Naive thymus-derived CD4-positive, alpha-beta T cell (primary cell): ENCODE measurements around the gene NRL. TPM values are rescaled to one million over a fixed set of nuclear protein-coding genes. Genes with fewer than 3 reads are reported as not detected.
A peak's percentile ranks its signal among the peaks of the same experiment; 100 is the strongest.

Experiments
- ATAC-seq: fragments of 150-1000 bp; cut with Tn5 transposase; 2 replicates; pipeline ENCODE4 v1.10.0; 2021; ENCODE audit warnings: mild to moderate bottlenecking, moderate library complexity
- CTCF ChIA-PET: fragments of 350-600 bp; sonication (Branson Sonifier 250); formaldehyde crosslinking; loops from one replicate; lab custom pipeline; 2021; ENCODE audit warnings: antibody characterized with exemption; lab: Charles Lee
- POLR2A ChIA-PET: fragments of 350-600 bp; sonication (Branson Sonifier 250); formaldehyde crosslinking; loops from one replicate; lab custom pipeline; 2021; ENCODE audit warnings: antibody characterized with exemption, inconsistent platforms; lab: Charles Lee
- DNase-seq, 9 donors: peaks; one replicate each; pipeline versions ENCODE4 v3.0.0 to v3.0.0-alpha.2; 2020 to 2022; ENCODE audit warnings: mixed read lengths in 1 of 9
- H3K27ac ChIP-seq: one replicate; pipeline ENCODE4 v1.7.0; 2013; ENCODE audit warnings: mild to moderate bottlenecking, low read depth, low read length, moderate library complexity
- H3K27me3 ChIP-seq, 2 donors: one replicate each; pipeline ENCODE4 v1.7.0; 2013; ENCODE audit warnings: low read length in 2 of 2, mild to moderate bottlenecking in 2 of 2, moderate library complexity in 2 of 2; ENCODE audit not compliant: control insufficient read depth in 2 of 2, insufficient read depth in 2 of 2
- H3K36me3 ChIP-seq, 3 experiments: 1 replicate in 2 of 3; 2 replicates in 1 of 3; pipeline ENCODE4 v1.7.0; 2013; ENCODE audit warnings: low read length in 3 of 3, mild to moderate bottlenecking in 3 of 3, moderate library complexity in 1 of 3; ENCODE audit not compliant: insufficient read depth in 3 of 3, control insufficient read depth in 2 of 3
- H3K4me1 ChIP-seq, 2 donors: one replicate each; pipeline ENCODE4 v1.7.0; 2013; ENCODE audit warnings: low read length in 2 of 2, mild to moderate bottlenecking in 2 of 2, moderate library complexity in 1 of 2; ENCODE audit not compliant: control insufficient read depth in 2 of 2, insufficient read depth in 2 of 2
- H3K4me3 ChIP-seq: 2 replicates; pipeline ENCODE4 v1.7.0; 2013; ENCODE audit warnings: mild to moderate bottlenecking, low read length
- H3K9me3 ChIP-seq, 3 experiments: 1 replicate in 2 of 3; 2 replicates in 1 of 3; pipeline ENCODE4 v1.7.0; 2013; ENCODE audit warnings: low read length in 3 of 3; ENCODE audit not compliant: control insufficient read depth in 2 of 3
- H3K27ac Mint-ChIP-seq, 9 donors: one replicate each; pipeline ENCODE4 v1.8.0; 2020 to 2022; ENCODE audit warnings: mixed read lengths in 9 of 9, mild to moderate bottlenecking in 8 of 9, moderate library complexity in 5 of 9, inconsistent platforms in 2 of 9
- H3K27me3 Mint-ChIP-seq, 5 donors: one replicate each; pipeline ENCODE4 v1.8.0; 2021 to 2022; ENCODE audit warnings: mixed read lengths in 5 of 5, mild to moderate bottlenecking in 1 of 5
- H3K36me3 Mint-ChIP-seq, 5 donors: one replicate each; pipeline ENCODE4 v1.8.0; 2020 to 2022; ENCODE audit warnings: mixed read lengths in 5 of 5, mild to moderate bottlenecking in 3 of 5, inconsistent platforms in 1 of 5
- H3K4me1 Mint-ChIP-seq, 7 donors: one replicate each; pipeline ENCODE4 v1.8.0; 2020 to 2022; ENCODE audit warnings: mixed read lengths in 7 of 7, mild to moderate bottlenecking in 3 of 7, inconsistent platforms in 1 of 7
- H3K4me3 Mint-ChIP-seq, 10 donors: one replicate each; pipeline ENCODE4 v1.8.0; 2020 to 2022; ENCODE audit warnings: mild to moderate bottlenecking in 10 of 10, mixed read lengths in 10 of 10, moderate library complexity in 6 of 10, inconsistent platforms in 2 of 10
- H3K9me3 Mint-ChIP-seq, 11 donors: one replicate each; pipeline ENCODE4 v1.8.0; 2020 to 2022; ENCODE audit warnings: mixed read lengths in 11 of 11, mild to moderate bottlenecking in 4 of 11, inconsistent platforms in 1 of 11, moderate library complexity in 1 of 11
- intact Hi-C, 2 donors: fragments of 100-400 bp; cut with micrococcal nuclease; formaldehyde crosslinking; loops; one replicate each; pipeline ENCODE4 v1.15.1; 2023
- polyA plus RNA-seq, 2 donors: library from polyadenylated mRNA; unstranded; fragments of 300-500 nt; fragmentation: Illumina TruSeq; gene quantifications; one replicate each; pipeline ENCODE4 v1.2.3, GENCODE V29; 2021
- total RNA-seq, 6 experiments: library from RNA in 5 of 6; stranded (reverse) in 5 of 6; gene quantifications; 1 replicate in 5 of 6; 2 replicates in 1 of 6; pipeline ENCODE4 v1.2.3 and lab custom pipeline; 2021 to 2026

NRL gene
- total and polyA plus RNA-seq, 7 experiments from 2014 or later: 2.1 to 4.5 (median 3.7) TPM

- Histone ChIP-seq H3K4me3 (no peak overlapping the region), H3K4me1 (no peaks in the 10 kb centered on the region), H3K27me3 (no peaks in the 10 kb centered on the region), H3K27ac (no peak overlapping the region), H3K9me3 (no peaks in the 10 kb centered on the region), H3K36me3 (peaks cover 21 to 68% (median 34%) of the 10 kb centered on the region in 3 experiments)
- Mint-ChIP-seq H3K36me3 (peaks cover 9 to 42% (median 30%) of the 10 kb centered on the region in 5 donors), H3K4me3 (no peak overlapping the region), H3K27ac (peak overlapping the region in 2 of 9 donors; percentile 51 to 56), H3K4me1 (peaks cover 2 to 19% (median 16%) of the 10 kb centered on the region in 7 donors), H3K9me3 (peaks cover 0 to 3% (median 0%) of the 10 kb centered on the region in 11 donors), H3K27me3 (no peaks in the 10 kb centered on the region)
- ChIA-PET POLR2A (interaction anchor here (15.5 kb wide), 1 partner anchor 14 kb away, joined by 298 read pairs; the partner anchor contains the start of genes EMC9, FITM1 and PSME1), CTCF (interaction anchor here (0.6 kb wide), 1 partner anchor 81 kb away, joined by 4 read pairs; no protein-coding TSS in a partner anchor)
- ATAC-seq (no peak), DNase-seq (no peak)
- intact Hi-C loops: no loop called here
Observed at GRCh38 chr14:24122416-24122815, 7.7 kb upstream of the NRL start.

DNA sequence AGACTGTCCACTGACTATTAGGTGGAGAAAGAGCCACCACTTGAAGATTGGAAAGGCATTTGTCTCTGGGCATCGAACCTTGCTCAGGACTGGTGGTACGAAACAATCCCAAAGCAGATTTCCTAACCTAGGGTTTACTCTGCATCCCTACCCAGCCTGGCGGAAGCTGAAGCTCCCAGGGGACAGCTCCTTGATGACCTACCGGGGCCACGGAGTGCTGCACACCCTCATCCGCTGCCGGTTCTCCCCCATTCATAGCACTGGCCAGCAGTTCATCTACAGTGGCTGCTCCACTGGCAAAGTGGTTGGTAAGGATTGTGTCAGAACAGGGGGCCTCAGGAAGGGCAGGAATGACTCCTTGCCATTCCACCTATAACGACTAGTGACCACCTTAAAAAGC is 6.5 kb upstream of the NRL start:
- POLR2A ChIA-PET: interaction anchor here (1.0 to 15.5 kb wide), 2 partner anchors 12 to 15 kb away, joined by 3 to 298 read pairs; partner anchors contain the start of genes EMC9, FITM1 and PSME1
- DNase-seq (no peak), ATAC-seq (no peak)
- Histone ChIP-seq H3K27ac (no peak overlapping the region), H3K27me3 (no peaks in the 10 kb centered on the region), H3K9me3 (no peaks in the 10 kb centered on the region), H3K36me3 (peaks cover 21 to 76% (median 42%) of the 10 kb centered on the region in 3 experiments), H3K4me3 (no peak overlapping the region), H3K4me1 (peaks cover 7 to 11% of the 10 kb centered on the region in 2 donors)
- CTCF ChIA-PET: no interaction called here
- intact Hi-C loops: no loop called here
- Mint-ChIP-seq H3K27me3 (no peaks in the 10 kb centered on the region), H3K9me3 (peaks cover 0 to 3% (median 0%) of the 10 kb centered on the region in 11 donors), H3K4me1 (peaks cover 9 to 31% (median 24%) of the 10 kb centered on the region in 7 donors), H3K36me3 (peaks cover 9 to 49% (median 33%) of the 10 kb centered on the region in 5 donors), H3K4me3 (no peak overlapping the region), H3K27ac (peak overlapping the region in 3 of 9 donors; percentile 41 to 70 (median 61))

GRCh38 chr14:24119691-24120090 is 4.9 kb upstream of the NRL start:
- Histone ChIP-seq H3K27me3 (no peaks in the 10 kb centered on the region), H3K27ac (peak overlapping the region; percentile 19), H3K9me3 (no peaks in the 10 kb centered on the region), H3K4me3 (no peak overlapping the region), H3K4me1 (peaks cover 14 to 18% of the 10 kb centered on the region in 2 donors), H3K36me3 (peaks cover 21 to 76% (median 42%) of the 10 kb centered on the region in 3 experiments)
- intact Hi-C loops: loop anchor here (10.0 kb wide), 4 partner anchors 555 to 1025 kb away; partner anchors contain the start of genes ACIN1 (in 2 of the 2), C14orf119 (in 2 of the 2), BCL2L2 (in 1 of the 2) and PPP1R3E (in 1 of the 2)
- peaks cover 0 to 3% (median 0%) of the 10 kb centered on the region in 5 donors for H3K27me3 Mint-ChIP-seq
- no peak for ATAC-seq
- peaks cover 9 to 57% (median 37%) of the 10 kb centered on the region in 5 donors for H3K36me3 Mint-ChIP-seq
- POLR2A ChIA-PET: interaction anchor here (0.6 to 15.5 kb wide), 2 partner anchors 16 to 83 kb away, joined by 3 to 298 read pairs; partner anchors contain the start of genes EMC9, FITM1 and PSME1
- H3K4me1 Mint-ChIP-seq: peaks cover 18 to 44% (median 37%) of the 10 kb centered on the region in 7 donors
- peak overlapping the region in 2 of 9 donors; percentile 21 to 25 for H3K27ac Mint-ChIP-seq
- H3K4me3 Mint-ChIP-seq: no peak overlapping the region
- CTCF ChIA-PET: interaction anchor here (0.8 to 1.3 kb wide), 2 partner anchors 13 to 31 kb away, joined by 3 read pairs; no protein-coding TSS in a partner anchor
- peaks cover 0 to 4% (median 0%) of the 10 kb centered on the region in 11 donors for H3K9me3 Mint-ChIP-seq
- DNase-seq: no peak

GRCh38 chr14:24117179-24117578 is 2.4 kb upstream of the NRL start:
- CTCF ChIA-PET: interaction anchor here (1.8 to 2.2 kb wide), 2 partner anchors 9 to 190 kb away, joined by 5 read pairs; partner anchors contain the start of gene CIDEB
- no peaks in the 10 kb centered on the region for H3K27me3 ChIP-seq
- peaks cover 18 to 44% (median 37%) of the 10 kb centered on the region in 7 donors for H3K4me1 Mint-ChIP-seq
- peak overlapping the region in 5 of 10 donors; percentile 1 to 100 (median 94) for H3K4me3 Mint-ChIP-seq
- H3K36me3 ChIP-seq: peaks cover 9 to 58% (median 42%) of the 10 kb centered on the region in 3 experiments
- no peak for DNase-seq
- no peak overlapping the region for H3K4me3 ChIP-seq
- H3K9me3 ChIP-seq: no peaks in the 10 kb centered on the region
- peaks cover 9 to 45% (median 32%) of the 10 kb centered on the region in 5 donors for H3K36me3 Mint-ChIP-seq
- intact Hi-C loops: loop anchor here (10.0 kb wide), 4 partner anchors 558 to 1022 kb away; partner anchors contain the start of genes ACIN1 (in 2 of the 2), C14orf119 (in 2 of the 2), BCL2L2 (in 1 of the 2) and PPP1R3E (in 1 of the 2)
- peaks cover 0 to 8% (median 0%) of the 10 kb centered on the region in 11 donors for H3K9me3 Mint-ChIP-seq
- H3K27ac ChIP-seq: no peak overlapping the region
- H3K4me1 ChIP-seq: peaks cover 18 to 20% of the 10 kb centered on the region in 2 donors
- ATAC-seq: no peak
- peak overlapping the region in 2 of 9 donors; percentile 41 to 59 for H3K27ac Mint-ChIP-seq
- peaks cover 0 to 3% (median 0%) of the 10 kb centered on the region in 5 donors for H3K27me3 Mint-ChIP-seq
- POLR2A ChIA-PET: interaction anchor here (1.2 to 15.5 kb wide), 8 partner anchors 19 to 194 kb away, joined by 3 to 298 read pairs (median 4); partner anchors contain the start of genes EMC9, FITM1, IRF9 and LTB4R

DNA sequence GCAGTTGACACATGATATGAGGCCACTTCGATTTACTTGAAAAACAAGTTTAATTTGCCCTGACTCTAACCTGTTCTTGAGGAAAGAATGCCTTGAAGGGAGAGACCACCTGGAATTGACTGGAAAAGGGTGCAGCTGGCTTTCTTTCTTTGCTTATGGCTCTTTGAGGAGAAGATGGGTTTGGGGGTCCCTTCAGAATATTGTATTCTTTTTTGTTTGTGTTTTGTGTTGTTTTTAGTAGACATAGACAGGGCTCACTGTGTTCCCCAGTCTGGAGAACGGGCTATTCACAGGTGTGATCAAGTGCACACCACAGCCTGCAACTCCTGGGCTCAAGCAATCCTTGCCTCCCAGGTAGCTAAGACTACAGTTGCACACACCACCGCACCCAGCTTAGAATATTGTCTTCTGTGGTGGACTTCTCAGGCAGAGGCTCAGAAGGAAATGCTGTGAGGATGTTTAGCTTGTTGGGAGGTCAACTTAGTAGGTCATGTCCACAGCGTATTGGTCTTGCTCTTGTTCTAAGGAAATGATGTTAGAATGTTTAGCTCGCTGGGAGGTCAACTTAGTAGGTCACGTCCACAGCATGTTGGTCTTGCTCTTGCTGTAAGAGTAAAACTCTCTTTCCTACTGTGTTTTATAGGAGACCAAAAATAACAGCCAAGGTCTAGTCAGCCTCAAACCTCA is 1.5 kb upstream of the NRL start:
- Histone ChIP-seq H3K9me3 (no peaks in the 10 kb centered on the region), H3K36me3 (peaks cover 8 to 49% (median 36%) of the 10 kb centered on the region in 3 experiments)

More for the DNA sequence above, 1.5 kb upstream of the NRL start:
- ATAC-seq (no peak), DNase-seq (no peak)
- Histone ChIP-seq H3K27ac (peak overlapping the region; percentile 93), H3K4me1 (peaks cover 18 to 20% of the 10 kb centered on the region in 2 donors), H3K27me3 (no peaks in the 10 kb centered on the region), H3K4me3 (peak overlapping the region; percentile 99)
- Mint-ChIP-seq H3K36me3 (peaks cover 9 to 41% (median 27%) of the 10 kb centered on the region in 5 donors), H3K4me1 (peaks cover 18 to 44% (median 37%) of the 10 kb centered on the region in 7 donors), H3K9me3 (peaks cover 0 to 6% (median 0%) of the 10 kb centered on the region in 11 donors), H3K27me3 (peaks cover 0 to 3% (median 0%) of the 10 kb centered on the region in 5 donors), H3K27ac (peak overlapping the region; percentile 96 to 100 (median 99)), H3K4me3 (peak overlapping the region; percentile 93 to 100 (median 96))
- ChIA-PET POLR2A (interaction anchor here (0.6 to 15.5 kb wide), 14 partner anchors 10 to 313 kb away, joined by 3 to 298 read pairs (median 4); partner anchors contain the start of genes CBLN3, EMC9, FITM1 and IPO4), CTCF (interaction anchor here (0.6 to 3.8 kb wide), 6 partner anchors 20 to 198 kb away, joined by 3 to 19 read pairs (median 6); partner anchors contain the start of genes CIDEB, IRF9 and PSME1)
- intact Hi-C loops: loop anchor here (10.0 kb wide), 4 partner anchors 559 to 1021 kb away; partner anchors contain the start of genes ACIN1 (in 2 of the 2), C14orf119 (in 2 of the 2), BCL2L2 (in 1 of the 2) and PPP1R3E (in 1 of the 2)
